Osteoblast (primary cell): ENCODE measurements around the gene ATAD3C. TPM values are rescaled to one million over a fixed set of nuclear protein-coding genes. Genes with fewer than 3 reads are reported as not detected.

Experiments
- DNase-seq: peaks from one replicate; pipeline ENCODE4 v3.0.0; 2011; ENCODE audit warnings: low spot score, mixed read lengths; ENCODE audit not compliant: insufficient read length; ENCODE audit errors: missing footprints
- H2AFZ ChIP-seq: 2 replicates; pipeline ENCODE4 v1.6.0; 2011; ENCODE audit warnings: mild to moderate bottlenecking, low read length
- H3K27ac ChIP-seq: 2 replicates; pipeline ENCODE4 v1.5.1; 2011; ENCODE audit warnings: mild to moderate bottlenecking, low read depth, low read length, moderate library complexity
- H3K27me3 ChIP-seq: 2 replicates; pipeline ENCODE4 v1.6.0; 2012; ENCODE audit warnings: mild to moderate bottlenecking, control low read depth, inconsistent platforms, low read length, moderate library complexity; ENCODE audit not compliant: insufficient read depth
- H3K36me3 ChIP-seq: 2 replicates; pipeline ENCODE4 v1.5.1; 2011; ENCODE audit warnings: mild to moderate bottlenecking, low read length, control low read depth, moderate library complexity; ENCODE audit not compliant: insufficient read depth
- H3K4me1 ChIP-seq: 2 replicates; pipeline ENCODE4 v1.5.1; 2011; ENCODE audit warnings: mild to moderate bottlenecking, low read length, control low read depth, moderate library complexity; ENCODE audit not compliant: insufficient read depth
- H3K4me2 ChIP-seq: 2 replicates; pipeline ENCODE4 v1.6.0; 2011; ENCODE audit warnings: mild to moderate bottlenecking, low read length; ENCODE audit not compliant: insufficient read depth
- H3K4me3 ChIP-seq: fragments of 200-600 bp; sonication (generic); 3 replicates; pipeline ENCODE4 v1.5.1; 2012; ENCODE audit warnings: mild to moderate bottlenecking, low read length, inconsistent platforms; ENCODE audit not compliant: insufficient read depth
- H3K79me2 ChIP-seq: 2 replicates; pipeline ENCODE4 v1.6.0; 2012; ENCODE audit warnings: mild to moderate bottlenecking, low read length, control low read depth, inconsistent platforms; ENCODE audit not compliant: insufficient read depth
- H3K9me3 ChIP-seq: 2 replicates; pipeline ENCODE4 v1.5.1; 2011; ENCODE audit warnings: low read depth, low read length, control low read depth
- H4K20me1 ChIP-seq: 2 replicates; pipeline ENCODE4 v1.6.0; 2012; ENCODE audit warnings: mild to moderate bottlenecking, low read length, control low read depth; ENCODE audit not compliant: insufficient read depth
- CTCF ChIP-seq: IDR thresholded peaks from 2 replicates; pipeline ENCODE4 v1.5.1; 2011; ENCODE audit warnings: mild to moderate bottlenecking, low read depth, low read length, moderate library complexity; ENCODE audit errors: extremely low read depth
- total RNA-seq: library from RNA; depleted of rRNA; stranded (reverse); fragments of >200 nt; gene quantifications from 2 replicates; pipeline ENCODE4 v1.2.3, GENCODE V29; 2012

The ATAD3C gene
- total RNA-seq, 1 donor, result under 0.01 TPM

GRCh38 chr1:1425753-1426495 is 23.6 kb upstream of the ATAD3C start:
- H3K79me2 ChIP-seq, result no peaks in the 10 kb centered on the region
- no peaks in the 10 kb centered on the region for H3K27me3 ChIP-seq
- peaks cover 16% of the 10 kb centered on the region for H3K4me1 ChIP-seq
- no peak overlapping the region for H3K4me3 ChIP-seq
- DNase-seq, result peak; percentile 79
- TF ChIP-seq CTCF, result no peak
- no peaks in the 10 kb centered on the region for H3K9me3 ChIP-seq
- no peak overlapping the region for H3K4me2 ChIP-seq
- H2AFZ ChIP-seq, result no peak overlapping the region
- no peaks in the 10 kb centered on the region for H3K36me3 ChIP-seq
- no peaks in the 10 kb centered on the region for H4K20me1 ChIP-seq
- no peak overlapping the region for H3K27ac ChIP-seq

DNA sequence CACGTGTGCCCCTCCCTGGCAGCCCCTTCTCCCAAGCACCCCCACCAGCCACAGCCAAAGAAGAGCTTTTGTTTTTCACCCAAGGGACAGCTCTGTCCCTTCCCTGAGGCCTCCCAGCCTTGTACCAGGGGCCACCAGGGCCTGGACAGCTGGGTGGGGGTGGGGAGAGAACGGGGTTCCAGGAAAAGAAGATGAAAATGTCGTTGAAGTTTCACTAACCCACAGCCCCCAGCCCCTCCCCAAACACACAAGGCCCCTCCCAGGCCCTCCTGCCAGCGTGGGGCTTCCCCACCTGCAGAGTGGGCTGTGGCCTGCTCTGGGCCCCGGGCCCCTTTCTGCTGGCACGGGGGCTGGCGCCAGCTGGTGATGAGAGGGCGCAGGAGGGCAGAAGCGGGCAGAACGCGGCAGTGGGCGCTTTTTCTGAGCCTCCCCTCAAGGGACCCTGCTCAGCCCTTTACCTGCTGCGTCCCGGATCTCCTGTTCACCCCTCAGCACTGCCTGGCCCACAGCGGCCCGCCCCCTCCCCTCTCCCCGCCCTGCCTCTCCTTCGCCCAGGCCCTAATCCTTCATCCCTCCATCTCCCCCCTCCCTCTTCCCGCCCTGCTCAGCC is 22.9 kb upstream of the ATAD3C start:
- Histone ChIP-seq H3K4me2 (no peak overlapping the region), H3K4me1 (peaks cover 16% of the 10 kb centered on the region), H3K36me3 (no peaks in the 10 kb centered on the region), H4K20me1 (no peaks in the 10 kb centered on the region), H3K4me3 (no peak overlapping the region), H3K9me3 (no peaks in the 10 kb centered on the region), H3K27me3 (no peaks in the 10 kb centered on the region), H3K79me2 (no peaks in the 10 kb centered on the region), H3K27ac (no peak overlapping the region), H2AFZ (no peak overlapping the region)
- peak; percentile 70 for DNase-seq
- TF ChIP-seq CTCF, result no peak

DNA sequence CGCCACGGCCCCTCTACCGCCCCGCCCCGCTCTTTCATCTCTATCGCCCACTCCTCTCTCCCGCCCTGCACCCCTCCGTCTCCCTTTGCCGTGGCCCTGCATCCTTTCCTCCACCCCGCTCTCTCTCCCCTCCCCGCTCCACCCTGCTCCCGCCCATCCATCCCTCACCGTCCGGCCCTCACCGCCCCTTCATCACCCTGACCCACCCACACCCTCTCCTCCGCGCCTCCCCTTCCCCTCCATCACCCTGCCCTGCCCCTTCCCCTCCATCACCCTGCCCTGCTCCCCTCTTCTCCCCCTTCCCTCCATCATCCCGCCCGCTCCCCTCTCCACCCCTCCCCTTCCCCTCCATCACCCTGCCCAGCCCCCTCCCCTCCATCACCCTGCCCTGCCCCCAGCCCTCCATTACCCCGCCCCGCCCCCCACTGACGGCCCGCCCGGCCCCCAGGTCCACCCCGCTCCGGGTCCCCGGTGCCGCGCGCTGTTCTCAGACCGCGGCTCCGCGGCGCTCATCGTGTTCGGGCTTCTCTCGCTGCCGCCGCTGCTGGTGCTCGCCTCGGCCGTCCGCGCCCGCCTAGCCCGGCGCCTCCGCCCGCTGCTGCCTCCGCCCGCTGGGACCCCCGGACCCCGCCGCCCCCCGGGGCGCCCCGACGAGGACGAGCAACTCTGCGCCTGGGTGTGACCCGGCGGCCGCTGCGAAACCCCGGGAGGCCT is 22.2 kb upstream of the ATAD3C start:
- Histone ChIP-seq H3K36me3 (no peaks in the 10 kb centered on the region), H3K4me3 (peak overlapping the region; percentile 52), H3K4me2 (no peak overlapping the region), H3K27me3 (no peaks in the 10 kb centered on the region), H4K20me1 (no peaks in the 10 kb centered on the region), H3K27ac (no peak overlapping the region), H3K79me2 (no peaks in the 10 kb centered on the region), H3K9me3 (no peaks in the 10 kb centered on the region), H2AFZ (no peak overlapping the region), H3K4me1 (peaks cover 20% of the 10 kb centered on the region)
- no peak for TF ChIP-seq CTCF
- DNase-seq, result peak; percentile 96

- no peaks in the 10 kb centered on the region for H3K36me3 ChIP-seq
- no peak overlapping the region for H2AFZ ChIP-seq
- H3K79me2 ChIP-seq, result no peaks in the 10 kb centered on the region
- H3K4me3 ChIP-seq, result peak overlapping the region; percentile 52
- H3K4me1 ChIP-seq, result peaks cover 16% of the 10 kb centered on the region
- H3K27me3 ChIP-seq, result no peaks in the 10 kb centered on the region
- DNase-seq, result no peak
- TF ChIP-seq CTCF, result no peak
- no peaks in the 10 kb centered on the region for H3K9me3 ChIP-seq
- H3K27ac ChIP-seq, result no peak overlapping the region
- no peak overlapping the region for H3K4me2 ChIP-seq
- H4K20me1 ChIP-seq, result no peaks in the 10 kb centered on the region
These were observed 21.7 kb upstream of the ATAD3C start for GRCh38 chr1:1427820-1428148.
